Astrocyte (in vitro differentiated cells and primary cell): Measurements from ENCODE around the gene COL9A3.

Experiments used
- EZH2 ChIP-seq: IDR thresholded peaks from 2 replicates; pipeline ENCODE4 v1.6.1; 2012; ENCODE audit warnings: mild to moderate bottlenecking, low read length, inconsistent platforms; ENCODE audit not compliant: insufficient read depth
- TF ChIP-seq, protein P1 (sequence below): IDR thresholded peaks from 2 replicates; pipeline ENCODE4 v1.5.1; 2011; ENCODE audit warnings: low read depth, mild to moderate bottlenecking, inconsistent platforms, low read length, moderate library complexity; ENCODE audit not compliant: insufficient read depth

DNA sequence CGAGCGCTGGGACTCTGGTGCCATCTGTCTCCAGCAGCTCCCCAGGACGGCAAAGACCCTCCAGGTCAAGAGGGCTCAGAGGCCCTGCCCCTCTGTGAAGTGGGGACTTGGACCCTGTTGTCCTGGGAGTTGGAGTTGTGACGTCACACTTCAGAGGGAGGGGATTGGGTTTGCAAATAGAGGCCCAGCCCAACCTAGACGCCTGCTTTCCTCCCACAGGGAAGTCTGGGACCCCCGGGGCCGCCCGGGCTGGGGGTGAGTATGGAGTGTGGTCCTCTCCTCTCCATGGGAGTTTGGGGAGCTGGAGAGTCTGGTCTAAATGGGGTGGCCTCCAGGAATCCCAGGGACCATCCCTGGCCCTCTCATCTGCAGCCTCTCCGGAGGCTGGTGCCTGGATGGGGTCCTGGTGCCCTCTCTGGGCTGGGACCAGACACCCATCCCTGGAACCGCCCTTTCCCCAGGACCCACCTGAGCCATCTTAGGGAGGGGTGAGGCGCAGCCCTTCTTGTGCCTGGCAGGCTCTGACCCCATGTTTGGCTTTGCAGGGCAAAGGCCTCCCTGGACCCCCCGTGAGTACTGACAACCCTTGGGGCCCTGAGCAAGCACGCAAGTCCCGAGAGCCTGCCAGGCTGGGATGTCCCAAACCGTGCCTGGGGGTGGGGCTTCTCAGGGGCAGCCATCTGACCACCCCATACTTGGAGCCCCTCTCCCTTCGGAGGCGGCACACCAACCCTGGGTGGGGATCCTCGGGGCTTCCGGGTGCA is 4.3 kb downstream of the COL9A3 start:
- TF ChIP-seq, protein P1, sequence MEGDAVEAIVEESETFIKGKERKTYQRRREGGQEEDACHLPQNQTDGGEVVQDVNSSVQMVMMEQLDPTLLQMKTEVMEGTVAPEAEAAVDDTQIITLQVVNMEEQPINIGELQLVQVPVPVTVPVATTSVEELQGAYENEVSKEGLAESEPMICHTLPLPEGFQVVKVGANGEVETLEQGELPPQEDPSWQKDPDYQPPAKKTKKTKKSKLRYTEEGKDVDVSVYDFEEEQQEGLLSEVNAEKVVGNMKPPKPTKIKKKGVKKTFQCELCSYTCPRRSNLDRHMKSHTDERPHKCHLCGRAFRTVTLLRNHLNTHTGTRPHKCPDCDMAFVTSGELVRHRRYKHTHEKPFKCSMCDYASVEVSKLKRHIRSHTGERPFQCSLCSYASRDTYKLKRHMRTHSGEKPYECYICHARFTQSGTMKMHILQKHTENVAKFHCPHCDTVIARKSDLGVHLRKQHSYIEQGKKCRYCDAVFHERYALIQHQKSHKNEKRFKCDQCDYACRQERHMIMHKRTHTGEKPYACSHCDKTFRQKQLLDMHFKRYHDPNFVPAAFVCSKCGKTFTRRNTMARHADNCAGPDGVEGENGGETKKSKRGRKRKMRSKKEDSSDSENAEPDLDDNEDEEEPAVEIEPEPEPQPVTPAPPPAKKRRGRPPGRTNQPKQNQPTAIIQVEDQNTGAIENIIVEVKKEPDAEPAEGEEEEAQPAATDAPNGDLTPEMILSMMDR, result no peak
- TF ChIP-seq EZH2, result no peak
